CD14-positive monocyte (primary cell): ENCODE results near the gene IL18BP. TPM values are rescaled to one million over a fixed set of nuclear protein-coding genes. Genes with fewer than 3 reads are reported as not detected.
A peak's percentile ranks its signal among the peaks of the same experiment; 100 is the strongest.

Source experiments
- DNase-seq, 3 donors: peaks; one replicate each; pipeline ENCODE4 v3.0.0-alpha.2; 2011 to 2022
- H2AFZ ChIP-seq: 2 replicates; pipeline ENCODE4 v1.6.0; 2012; ENCODE audit warnings: mild to moderate bottlenecking, low read depth, low read length, inconsistent platforms; ENCODE audit not compliant: insufficient read depth, poor library complexity, severe bottlenecking
- H3K27ac ChIP-seq, 2 donors: 1 replicate in 1 of 2; 2 replicates in 1 of 2; pipeline ENCODE4 v1.5.1; 2012 to 2013; ENCODE audit warnings: low read length in 2 of 2, control low read depth in 1 of 2, inconsistent platforms in 1 of 2, low read depth in 1 of 2, mild to moderate bottlenecking in 1 of 2
- H3K27me3 ChIP-seq, 2 donors: one replicate each; pipeline versions ENCODE4 v1.6.0 to v1.6.1; 2011 to 2013; ENCODE audit warnings: low read length in 2 of 2; ENCODE audit not compliant: control insufficient read depth in 2 of 2, insufficient read depth in 2 of 2
- H3K36me3 ChIP-seq, 2 donors: replicated peaks in 1 of 2; 1 replicate in 1 of 2; 2 replicates in 1 of 2; pipeline versions ENCODE4 v1.5.1 to v1.6.1; 2012 to 2013; ENCODE audit warnings: low read length in 2 of 2, control low read depth in 1 of 2, inconsistent platforms in 1 of 2, mild to moderate bottlenecking in 1 of 2; ENCODE audit not compliant: insufficient read depth in 2 of 2, control insufficient read depth in 1 of 2
- H3K4me1 ChIP-seq, 2 donors: 1 replicate in 1 of 2; 2 replicates in 1 of 2; pipeline versions ENCODE4 v1.5.1 to v1.6.1; 2012 to 2013; ENCODE audit warnings: low read length in 2 of 2, control low read depth in 1 of 2, inconsistent platforms in 1 of 2, mild to moderate bottlenecking in 1 of 2, moderate library complexity in 1 of 2; ENCODE audit not compliant: insufficient read depth in 2 of 2, control insufficient read depth in 1 of 2
- H3K4me2 ChIP-seq: replicated peaks from 2 replicates; pipeline ENCODE3; 2012; ENCODE audit warnings: low read length, moderate library complexity, mild to moderate bottlenecking; ENCODE audit not compliant: poor library complexity, severe bottlenecking; ENCODE audit errors: extremely low read depth
- H3K4me3 ChIP-seq, 3 experiments: fragments of 200-600 bp in 1 of 3; sonication (generic) in 1 of 3; replicated peaks in 1 of 3; 1 replicate in 2 of 3; 2 replicates in 1 of 3; pipeline ENCODE4 v1.5.1; 2011 to 2013; ENCODE audit warnings: low read length in 3 of 3, mild to moderate bottlenecking in 3 of 3, control low read depth in 2 of 3, low read depth in 2 of 3, inconsistent platforms in 1 of 3, moderate library complexity in 1 of 3
- H3K79me2 ChIP-seq: 2 replicates; pipeline ENCODE4 v1.6.0; 2012; ENCODE audit warnings: mild to moderate bottlenecking, control low read depth, inconsistent platforms, low read length, moderate library complexity; ENCODE audit not compliant: insufficient read depth
- H3K9ac ChIP-seq: 2 replicates; pipeline ENCODE4 v1.6.0; 2017; ENCODE audit warnings: low read length, mild to moderate bottlenecking; ENCODE audit not compliant: insufficient read depth, poor library complexity, severe bottlenecking
- H3K9me3 ChIP-seq, 2 donors: replicated peaks in 1 of 2; 1 replicate in 1 of 2; 2 replicates in 1 of 2; pipeline versions ENCODE4 v1.5.1 to v1.6.1; 2012 to 2013; ENCODE audit warnings: low read length in 2 of 2, control low read depth in 1 of 2; ENCODE audit not compliant: control insufficient read depth in 1 of 2, insufficient read depth in 1 of 2
- H4K20me1 ChIP-seq: 2 replicates; pipeline ENCODE4 v1.6.0; 2012; ENCODE audit warnings: mild to moderate bottlenecking, low read length, control low read depth, moderate library complexity; ENCODE audit not compliant: insufficient read depth
- H3K27ac Mint-ChIP-seq, 7 donors: one replicate each; pipeline ENCODE4 v1.8.0; 2020; ENCODE audit warnings: mild to moderate bottlenecking in 7 of 7, mixed read lengths in 7 of 7, moderate library complexity in 6 of 7, inconsistent platforms in 2 of 7
- H3K27me3 Mint-ChIP-seq, 3 donors: one replicate each; pipeline ENCODE4 v1.8.0; 2021 to 2022; ENCODE audit warnings: low read depth in 3 of 3, mild to moderate bottlenecking in 3 of 3, mixed read lengths in 3 of 3, moderate library complexity in 3 of 3, inconsistent platforms in 1 of 3
- H3K36me3 Mint-ChIP-seq, 2 donors: one replicate each; pipeline ENCODE4 v1.8.0; 2020; ENCODE audit warnings: mixed read lengths in 2 of 2, inconsistent platforms in 1 of 2, mild to moderate bottlenecking in 1 of 2
- H3K4me1 Mint-ChIP-seq: one replicate; pipeline ENCODE4 v1.8.0; 2020; ENCODE audit warnings: mild to moderate bottlenecking, mixed read lengths
- H3K4me3 Mint-ChIP-seq, 2 donors: one replicate each; pipeline ENCODE4 v1.8.0; 2020; ENCODE audit warnings: mild to moderate bottlenecking in 2 of 2, mixed read lengths in 2 of 2, moderate library complexity in 1 of 2
- H3K9me3 Mint-ChIP-seq, 7 donors: one replicate each; pipeline ENCODE4 v1.8.0; 2020 to 2022; ENCODE audit warnings: mixed read lengths in 7 of 7, mild to moderate bottlenecking in 6 of 7, moderate library complexity in 6 of 7, inconsistent platforms in 2 of 7
- WGBS: methylation state at CpG from one replicate; pipeline ENCODE4 v1.1.5; 2013; ENCODE audit warnings: missing lambda C conversion rate; ENCODE audit not compliant: insufficient coverage; 5-methylcytosine and 5-hydroxymethylcytosine counted together
- intact Hi-C, 2 donors: fragments of 100-400 bp; cut with micrococcal nuclease; formaldehyde crosslinking; loops; one replicate each; pipeline versions ENCODE4 v1.15.0 to v1.15.1; 2023
- polyA plus RNA-seq, 3 donors: library from polyadenylated mRNA; depleted of rRNA in 1 of 3; unstranded in 2 of 3; stranded (reverse) in 1 of 3; fragments of 300-500 nt in 2 of 3; fragments of >200 nt in 1 of 3; fragmentation: Illumina TruSeq in 2 of 3; gene quantifications; 1 replicate in 2 of 3; 2 replicates in 1 of 3; pipeline ENCODE4 v1.2.3, GENCODE V29; 2012 to 2021
- TF ChIP-seq, protein P1 (sequence below): fragments of 200-600 bp; IDR thresholded peaks from one replicate; pipeline ENCODE4 v1.8.0; 2022; ENCODE audit warnings: antibody characterized with exemption, mild to moderate bottlenecking

The IL18BP gene
- polyA plus RNA-seq, 3 donors = 7.4 to 32.3 (median 8.3) TPM

DNA sequence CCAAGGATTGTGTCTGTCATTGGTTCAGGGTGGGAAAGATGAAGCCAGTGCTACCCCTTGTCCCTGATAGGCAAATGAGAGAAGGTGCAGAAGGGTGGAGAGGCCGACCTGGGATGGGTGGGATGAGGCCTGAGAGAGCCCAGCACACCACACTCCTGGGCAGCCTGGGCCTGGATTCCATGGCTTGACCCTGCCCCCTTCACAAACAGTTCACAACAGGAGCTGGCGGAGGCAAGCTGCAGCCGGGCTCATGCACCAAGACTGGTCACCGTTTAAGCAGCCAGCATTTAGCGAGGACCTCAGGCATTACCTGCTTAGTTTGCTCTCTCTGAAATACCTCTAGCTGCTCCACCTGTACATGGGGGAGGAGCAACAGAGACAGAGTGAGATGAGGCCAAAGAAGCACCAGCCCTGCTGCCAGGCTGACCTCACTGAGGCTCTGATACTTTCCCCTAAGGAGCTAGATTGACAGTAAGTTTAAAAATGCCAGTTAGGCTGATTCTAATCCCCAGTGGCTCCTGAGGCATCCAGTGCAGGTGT lies 13.5 kb downstream of the IL18BP start:
- H3K4me1 Mint-ChIP-seq = no peaks in the 10 kb centered on the region
- H3K27ac ChIP-seq = peak overlapping the region in 1 of 2 donors; percentile 26
- H3K36me3 Mint-ChIP-seq = peaks cover 90 to 97% of the 10 kb centered on the region in 2 donors

DNA sequence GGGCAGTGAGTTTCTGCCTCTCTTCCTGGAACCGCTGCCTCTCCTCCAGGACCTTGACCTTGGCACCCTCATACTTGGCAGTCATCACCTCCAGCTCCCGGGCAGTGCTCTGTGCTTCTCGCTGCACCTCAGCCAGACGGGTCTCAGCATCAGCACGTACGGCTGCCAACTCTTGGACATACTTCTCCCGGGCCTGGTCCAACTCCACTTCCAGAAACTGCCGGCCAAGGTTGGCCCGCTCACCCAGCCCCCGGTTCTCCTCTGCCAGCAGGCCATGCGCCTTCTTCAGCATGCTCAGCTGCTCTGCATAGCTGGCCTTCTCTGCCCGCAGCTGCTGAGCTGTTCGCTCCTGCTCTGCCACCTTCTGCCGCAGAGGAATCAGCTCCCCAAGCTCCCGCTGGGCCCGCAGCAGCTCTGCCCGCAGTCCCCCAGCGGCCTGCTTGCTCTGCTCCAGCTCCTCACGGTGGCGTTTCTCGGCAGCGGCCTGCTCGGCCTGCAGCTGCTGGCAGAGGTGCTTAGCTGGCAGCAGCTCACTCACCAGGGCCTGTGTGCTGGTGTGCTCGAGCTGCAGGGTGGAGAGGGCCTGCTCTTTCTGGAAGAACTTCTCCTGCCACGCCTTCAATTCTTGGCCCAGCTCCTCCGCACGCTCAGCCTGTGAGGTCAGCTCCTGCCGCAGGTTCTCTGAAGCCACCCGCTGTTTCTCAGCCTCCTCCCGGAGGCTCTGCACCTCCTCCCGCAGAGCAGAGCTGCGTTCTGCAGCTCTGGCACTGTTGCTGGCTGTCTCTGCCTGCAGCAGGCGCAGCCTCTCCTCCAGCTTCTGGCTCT lies 14.4 kb downstream of the IL18BP start:
- Histone ChIP-seq H3K27me3 (no peaks in the 10 kb centered on the region), H3K4me2 (no peak overlapping the region), H3K4me3 (no peak overlapping the region), H3K36me3 (peaks cover 99 to 100% of the 10 kb centered on the region in 2 donors), H4K20me1 (peaks cover 65% of the 10 kb centered on the region), H2AFZ (no peak overlapping the region), H3K4me1 (no peaks in the 10 kb centered on the region), H3K27ac (peak overlapping the region in 1 of 2 donors; percentile 26), H3K79me2 (peaks cover 3% of the 10 kb centered on the region), H3K9ac (no peak overlapping the region), H3K9me3 (no peaks in the 10 kb centered on the region)
- Mint-ChIP-seq H3K36me3 (peaks cover 92 to 98% of the 10 kb centered on the region in 2 donors), H3K27me3 (no peaks in the 10 kb centered on the region), H3K4me3 (no peak overlapping the region), H3K4me1 (no peaks in the 10 kb centered on the region), H3K9me3 (peaks cover 0 to 2% (median 0%) of the 10 kb centered on the region in 7 donors), H3K27ac (peak overlapping the region in 6 of 7 donors; percentile 15 to 78 (median 45))
- 98% methylated on average over 33 of the region's 33 CpGs for WGBS
- TF ChIP-seq, protein P1, sequence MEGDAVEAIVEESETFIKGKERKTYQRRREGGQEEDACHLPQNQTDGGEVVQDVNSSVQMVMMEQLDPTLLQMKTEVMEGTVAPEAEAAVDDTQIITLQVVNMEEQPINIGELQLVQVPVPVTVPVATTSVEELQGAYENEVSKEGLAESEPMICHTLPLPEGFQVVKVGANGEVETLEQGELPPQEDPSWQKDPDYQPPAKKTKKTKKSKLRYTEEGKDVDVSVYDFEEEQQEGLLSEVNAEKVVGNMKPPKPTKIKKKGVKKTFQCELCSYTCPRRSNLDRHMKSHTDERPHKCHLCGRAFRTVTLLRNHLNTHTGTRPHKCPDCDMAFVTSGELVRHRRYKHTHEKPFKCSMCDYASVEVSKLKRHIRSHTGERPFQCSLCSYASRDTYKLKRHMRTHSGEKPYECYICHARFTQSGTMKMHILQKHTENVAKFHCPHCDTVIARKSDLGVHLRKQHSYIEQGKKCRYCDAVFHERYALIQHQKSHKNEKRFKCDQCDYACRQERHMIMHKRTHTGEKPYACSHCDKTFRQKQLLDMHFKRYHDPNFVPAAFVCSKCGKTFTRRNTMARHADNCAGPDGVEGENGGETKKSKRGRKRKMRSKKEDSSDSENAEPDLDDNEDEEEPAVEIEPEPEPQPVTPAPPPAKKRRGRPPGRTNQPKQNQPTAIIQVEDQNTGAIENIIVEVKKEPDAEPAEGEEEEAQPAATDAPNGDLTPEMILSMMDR = no peak
- intact Hi-C loops = loop anchor here in 1 of 2 donors (5.0 kb wide), 1 partner anchor 36 kb away; no protein-coding TSS in a partner anchor
- DNase-seq = no peak

More for the DNA sequence above, 13.5 kb downstream of the IL18BP start:
- intact Hi-C loops = loop anchor here in 1 of 2 donors (5.0 kb wide), 1 partner anchor 35 kb away; no protein-coding TSS in a partner anchor
- Mint-ChIP-seq H3K27me3 (no peaks in the 10 kb centered on the region), H3K27ac (peak overlapping the region in 2 of 7 donors; percentile 32 to 74), H3K9me3 (peaks cover 0 to 2% (median 0%) of the 10 kb centered on the region in 7 donors), H3K4me3 (no peak overlapping the region)
- Histone ChIP-seq H3K36me3 (peaks cover 99 to 100% of the 10 kb centered on the region in 2 donors), H2AFZ (no peak overlapping the region), H3K79me2 (peaks cover 3% of the 10 kb centered on the region), H3K4me1 (no peaks in the 10 kb centered on the region), H4K20me1 (peaks cover 70% of the 10 kb centered on the region), H3K4me3 (no peak overlapping the region), H3K27me3 (no peaks in the 10 kb centered on the region), H3K9me3 (no peaks in the 10 kb centered on the region), H3K9ac (no peak overlapping the region), H3K4me2 (no peak overlapping the region)
- DNase-seq = no peak
- no CpG with 5 or more reads among the region's 5 CpGs for WGBS
- TF ChIP-seq, protein P1 = no peak
